Stomach (tissue), 9 donors: ENCODE results near the gene GALNT2. TPM values are rescaled to one million over a fixed set of nuclear protein-coding genes. Genes with fewer than 3 reads are reported as not detected.

Source experiments
- DNase-seq, 2 donors: peaks; one replicate each; pipeline versions ENCODE4 v3.0.0 to v3.0.0-alpha.2; 2013 to 2019
- H3K27ac ChIP-seq, 5 donors: fragments of 200-600 bp in 4 of 5; sonication (generic) in 4 of 5; one replicate each; pipeline ENCODE4 v1.5.1; 2013 to 2019; ENCODE audit warnings: mild to moderate bottlenecking in 1 of 5, moderate library complexity in 1 of 5
- H3K27me3 ChIP-seq, 3 donors: fragments of 200-600 bp; sonication (generic); one replicate each; pipeline ENCODE4 v1.5.1; 2017 to 2019; ENCODE audit warnings: mixed run types in 1 of 3
- H3K36me3 ChIP-seq, 4 donors: fragments of 200-600 bp; sonication (generic); 1 replicate in 3 of 4; 2 replicates in 1 of 4; pipeline ENCODE4 v1.5.1; 2016 to 2019
- H3K4me1 ChIP-seq, 4 donors: fragments of 200-600 bp; sonication (generic); one replicate each; pipeline ENCODE4 v1.5.1; 2016 to 2019
- H3K4me3 ChIP-seq, 4 donors: fragments of 200-600 bp; sonication (generic) in 3 of 4; one replicate each; pipeline ENCODE4 v1.5.1; 2016 to 2019; ENCODE audit warnings: mild to moderate bottlenecking in 1 of 4
- H3K9me3 ChIP-seq, 4 donors: fragments of 200-600 bp; sonication (generic); one replicate each; pipeline ENCODE4 v1.5.1; 2016 to 2019
- EP300 ChIP-seq: sonication (generic); formaldehyde crosslinking; IDR thresholded peaks from one replicate; pipeline ENCODE4 v1.6.1; 2017; ENCODE audit warnings: antibody characterized with exemption
- POLR2A ChIP-seq, 4 donors: fragments of 450-650 bp; IDR thresholded peaks; one replicate each; pipeline ENCODE4 v1.6.1; 2016; ENCODE audit warnings: antibody characterized with exemption in 4 of 4, control low read depth in 2 of 4, mild to moderate bottlenecking in 1 of 4, moderate library complexity in 1 of 4
- POLR2AphosphoS5 ChIP-seq, 3 donors: sonication (generic); formaldehyde crosslinking; IDR thresholded peaks; one replicate each; pipeline ENCODE4 v1.6.1; 2016; ENCODE audit warnings: antibody characterized with exemption in 3 of 3
- WGBS, 5 donors: extraction: QIAGEN DNeasy Blood & Tissue Kit in 3 of 5; methylation state at CpG; one replicate each; pipeline versions ENCODE4 v1.1.5 to v1.1.7; 2013 to 2018; 5-methylcytosine and 5-hydroxymethylcytosine counted together
- intact Hi-C: fragments of 100-400 bp; cut with DNase I; formaldehyde crosslinking; loops from one replicate; pipeline ENCODE4 v1.15.1; 2023; ENCODE audit warnings: low total_unique reads
- polyA plus RNA-seq, 3 donors: library from polyadenylated mRNA; stranded (reverse); fragments of 200-250 nt; gene quantifications; one replicate each; pipeline ENCODE4 v1.2.3, GENCODE V29; 2013
- total RNA-seq, 5 donors: library from RNA; depleted of rRNA; stranded (reverse); fragments of >200 nt; gene quantifications; one replicate each; pipeline versions ENCODE4 v1.1.0 to v1.2.3, GENCODE V29; 2014 to 2016
- TF ChIP-seq, protein P1 (sequence below), 7 experiments: fragments of 450-650 bp in 4 of 7; fragments of 200-600 bp in 3 of 7; sonication (generic) in 3 of 7; IDR thresholded peaks; one replicate each; pipeline ENCODE4 v1.5.1; 2016 to 2019; ENCODE audit warnings: antibody characterized with exemption in 7 of 7, control low read depth in 2 of 7, mild to moderate bottlenecking in 1 of 7
- donor health status: healthy with polysubstance abuse.
- donor health status: Bipolar disorder and iron deficiency.
- donor health status: healthy.

The GALNT2 gene
- total and polyA plus RNA-seq, 8 donors: 5.5 to 101 (median 43.1) TPM

GRCh38 chr1:230107941-230108340 lies 40.9 kb downstream of the GALNT2 start:
- 76 to 91% (median 78%) methylated on average over 5 to 6 of the region's 6 CpGs for WGBS, 5 donors
- intact Hi-C loops: no loop called here
- Histone ChIP-seq H3K27me3 (no peaks in the 10 kb centered on the region), H3K9me3 (no peaks in the 10 kb centered on the region), H3K36me3 (no peaks in the 10 kb centered on the region), H3K27ac (no peak overlapping the region), H3K4me1 (peaks cover 66 to 96% (median 80%) of the 10 kb centered on the region in 4 donors), H3K4me3 (no peak overlapping the region)
- TF ChIP-seq EP300: no peak
- TF ChIP-seq, protein P1, sequence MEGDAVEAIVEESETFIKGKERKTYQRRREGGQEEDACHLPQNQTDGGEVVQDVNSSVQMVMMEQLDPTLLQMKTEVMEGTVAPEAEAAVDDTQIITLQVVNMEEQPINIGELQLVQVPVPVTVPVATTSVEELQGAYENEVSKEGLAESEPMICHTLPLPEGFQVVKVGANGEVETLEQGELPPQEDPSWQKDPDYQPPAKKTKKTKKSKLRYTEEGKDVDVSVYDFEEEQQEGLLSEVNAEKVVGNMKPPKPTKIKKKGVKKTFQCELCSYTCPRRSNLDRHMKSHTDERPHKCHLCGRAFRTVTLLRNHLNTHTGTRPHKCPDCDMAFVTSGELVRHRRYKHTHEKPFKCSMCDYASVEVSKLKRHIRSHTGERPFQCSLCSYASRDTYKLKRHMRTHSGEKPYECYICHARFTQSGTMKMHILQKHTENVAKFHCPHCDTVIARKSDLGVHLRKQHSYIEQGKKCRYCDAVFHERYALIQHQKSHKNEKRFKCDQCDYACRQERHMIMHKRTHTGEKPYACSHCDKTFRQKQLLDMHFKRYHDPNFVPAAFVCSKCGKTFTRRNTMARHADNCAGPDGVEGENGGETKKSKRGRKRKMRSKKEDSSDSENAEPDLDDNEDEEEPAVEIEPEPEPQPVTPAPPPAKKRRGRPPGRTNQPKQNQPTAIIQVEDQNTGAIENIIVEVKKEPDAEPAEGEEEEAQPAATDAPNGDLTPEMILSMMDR (IDR thresholded peaks at IDR 0.05): no peak
- TF ChIP-seq POLR2A (IDR thresholded peaks at IDR 0.05): no peak
- no peak for DNase-seq

DNA sequence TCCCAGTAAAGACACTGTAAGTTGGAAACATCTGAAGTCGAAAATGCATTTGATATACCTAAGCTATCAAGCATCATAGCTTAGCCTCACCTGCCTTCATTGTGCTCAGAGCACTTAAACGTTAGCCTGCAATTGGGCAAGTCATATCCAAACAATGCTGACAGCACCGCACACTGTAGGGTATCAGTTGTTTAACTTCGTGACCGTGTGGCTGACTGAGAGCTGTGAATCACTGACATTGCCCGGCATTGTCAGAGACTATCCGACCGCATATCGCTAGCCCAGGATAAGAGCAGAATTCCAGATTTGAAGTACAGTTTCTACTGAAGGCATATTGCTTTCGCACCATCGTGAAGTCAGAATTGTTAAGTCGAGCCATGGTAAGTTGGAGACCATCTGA lies 41.5 kb downstream of the GALNT2 start:
- Histone ChIP-seq H3K4me1 (peaks cover 66 to 96% (median 79%) of the 10 kb centered on the region in 4 donors), H3K9me3 (no peaks in the 10 kb centered on the region), H3K4me3 (no peak overlapping the region), H3K27me3 (no peaks in the 10 kb centered on the region), H3K27ac (peak overlapping the region in 1 of 5 donors; percentile 72), H3K36me3 (no peaks in the 10 kb centered on the region)
- TF ChIP-seq, protein P1 (IDR thresholded peaks at IDR 0.05): no peak
- no peak for TF ChIP-seq POLR2A (IDR thresholded peaks at IDR 0.05)
- TF ChIP-seq EP300: no peak
- TF ChIP-seq POLR2AphosphoS5 (IDR thresholded peaks at IDR 0.05): no peak
- no peak for DNase-seq
- 88 to 92% (median 91%) methylated on average over 12 of the region's 12 CpGs for WGBS, 5 donors
- intact Hi-C loops: no loop called here

- Histone ChIP-seq H3K4me3 (no peak overlapping the region), H3K27ac (peak overlapping the region in 3 of 5 donors; percentile 24 to 72 (median 47)), H3K9me3 (no peaks in the 10 kb centered on the region), H3K36me3 (peaks cover 0 to 3% (median 1%) of the 10 kb centered on the region in 4 donors), H3K27me3 (no peaks in the 10 kb centered on the region), H3K4me1 (peaks cover 62 to 96% (median 77%) of the 10 kb centered on the region in 4 donors)
- no peak for DNase-seq
- intact Hi-C loops: no loop called here
- WGBS, 5 donors: 90 to 99% (median 92%) methylated on average over 11 of the region's 11 CpGs
- no peak for TF ChIP-seq POLR2AphosphoS5 (IDR thresholded peaks at IDR 0.05)
- TF ChIP-seq, protein P1 (IDR thresholded peaks at IDR 0.05): no peak
- TF ChIP-seq EP300: no peak
- TF ChIP-seq POLR2A (IDR thresholded peaks at IDR 0.05): no peak
Measured at GRCh38 chr1:230109066-230109465, 42.0 kb downstream of the GALNT2 start.

GRCh38 chr1:230109895-230110667 lies 43.0 kb downstream of the GALNT2 start:
- WGBS, 5 donors: 39 to 55% (median 51%) methylated on average over 11 of the region's 11 CpGs
- DNase-seq: peak; percentile 48 to 62
- H3K36me3 ChIP-seq: peaks cover 0 to 8% (median 4%) of the 10 kb centered on the region in 4 donors
- TF ChIP-seq POLR2AphosphoS5 (IDR thresholded peaks at IDR 0.05) (peak; percentile 31 to 81 (median 67)), POLR2A (IDR thresholded peaks at IDR 0.05) (no peak), EP300 (peak; percentile 83)
- TF ChIP-seq, protein P1 (IDR thresholded peaks at IDR 0.05): no peak
- intact Hi-C loops: no loop called here
- H3K4me1 ChIP-seq: peaks cover 52 to 95% (median 71%) of the 10 kb centered on the region in 4 donors
- H3K27ac ChIP-seq: peak overlapping the region in 3 of 5 donors; percentile 24 to 72 (median 47)
- H3K9me3 ChIP-seq: no peaks in the 10 kb centered on the region
- H3K27me3 ChIP-seq: no peaks in the 10 kb centered on the region
- no peak overlapping the region for H3K4me3 ChIP-seq
